Upper lobe of right lung (tissue), 1 donor: ENCODE results near the gene ERLIN1. TPM values are rescaled to one million over a fixed set of nuclear protein-coding genes. Genes with fewer than 3 reads are reported as not detected.

Source experiments
- ATAC-seq: fragments of 200-7000 bp; cut with Tn5 transposase; one replicate; pipeline ENCODE4 v1.9.1; 2020; ENCODE audit warnings: mild to moderate bottlenecking, moderate library complexity
- DNase-seq: peaks from one replicate; pipeline ENCODE4 v3.0.0-alpha.2; 2020
- H3K27ac ChIP-seq: fragments of 200-600 bp; one replicate; pipeline ENCODE4 v1.8.0; 2022
- H3K27me3 ChIP-seq: fragments of 200-600 bp; one replicate; pipeline ENCODE4 v1.8.0; 2022; ENCODE audit warnings: mild to moderate bottlenecking
- H3K36me3 ChIP-seq: fragments of 200-600 bp; one replicate; pipeline ENCODE4 v1.8.0; 2022
- H3K4me1 ChIP-seq: fragments of 200-600 bp; one replicate; pipeline ENCODE4 v1.8.0; 2022
- H3K4me3 ChIP-seq: fragments of 200-600 bp; one replicate; pipeline ENCODE4 v1.8.0; 2022; ENCODE audit warnings: mild to moderate bottlenecking
- H3K9me3 ChIP-seq: fragments of 200-600 bp; one replicate; pipeline ENCODE4 v1.8.0; 2022
- intact Hi-C: fragments of 100-400 bp; cut with DNase I; formaldehyde crosslinking; loops from one replicate; pipeline ENCODE4 v1.11.0; 2022
- long read RNA-seq: library from polyadenylated mRNA; unstranded; transcript quantifications from one replicate; pipeline ENCODE4 v2.0.0, GENCODE V29; 2021
- total RNA-seq: library from RNA; stranded (reverse); fragmentation: NEBNext Ultra II Directional; extraction: Animal tissue kit (Norgen Biotek cat#: 25700); gene quantifications from one replicate; pipeline ENCODE4 v1.2.1, GENCODE V29; 2021
- TF ChIP-seq, protein P1 (sequence below): fragments of 200-600 bp; IDR thresholded peaks from one replicate; pipeline ENCODE4 v1.8.0; 2022; ENCODE audit warnings: antibody characterized with exemption
- donor health status: DM: no; HTN: yes; CAD: no; lungs with severe emphysema.

The ERLIN1 gene
- total RNA-seq: 24.3 TPM
- long read RNA-seq, full-length matches to known transcripts: 62 of 88 reads
- long read RNA-seq, partial matches to known transcripts: 6 of 88 reads
- long read RNA-seq, other reads (novel, unspliced or antisense): 20 of 88 reads

DNA sequence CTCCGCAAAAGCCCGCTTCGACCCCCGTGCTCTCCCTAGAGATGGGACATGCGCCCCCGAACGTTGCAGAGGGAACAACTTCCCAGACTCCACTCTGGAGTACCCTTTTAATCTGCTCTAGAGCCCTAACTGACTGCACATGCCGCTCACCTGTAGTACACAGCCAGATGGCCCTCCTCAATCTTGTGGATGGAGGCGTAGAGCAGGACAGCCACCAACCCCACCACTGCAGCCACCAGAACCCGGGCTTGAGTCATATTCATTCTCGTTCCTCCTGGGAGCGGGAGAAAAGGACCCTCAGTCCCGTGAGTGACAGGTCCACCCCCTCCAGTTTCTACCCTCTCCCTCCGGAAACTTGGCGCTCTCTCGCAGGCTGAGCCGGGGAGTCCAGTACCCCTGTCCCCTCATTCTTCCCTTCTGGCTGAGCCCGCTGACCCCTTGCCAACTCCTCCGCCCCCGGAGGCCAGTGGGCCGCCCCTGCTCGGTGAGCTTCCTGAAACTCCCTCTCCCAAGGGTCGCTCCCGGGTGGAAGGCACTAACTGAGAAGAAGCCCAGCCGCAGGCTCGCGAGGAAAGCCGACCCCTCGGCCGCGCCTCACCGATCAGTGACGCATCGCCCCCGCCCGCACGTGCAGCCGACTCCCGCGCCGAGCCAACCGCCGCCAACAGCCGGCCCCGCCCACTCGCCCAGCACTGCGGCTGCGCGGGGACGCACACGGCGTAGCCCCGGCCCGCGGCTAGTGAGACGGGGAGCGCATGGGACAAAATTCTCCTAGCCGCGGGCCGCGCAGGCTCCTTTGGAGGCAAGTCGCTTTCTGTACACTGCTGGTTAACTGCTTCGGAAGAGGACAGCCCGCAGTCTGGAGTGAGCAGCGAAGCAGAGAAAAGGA lies at the start of gene ERLIN1:
Gene ERLIN1, minus strand, starts transcription at position 666 of the 889 bp plus-strand sequence. Its CDS starts 403 bp downstream, at position 263.
- Histone ChIP-seq H3K27me3 (no peaks in the 10 kb centered on the region), H3K4me1 (peaks cover 16% of the 10 kb centered on the region), H3K4me3 (peak within 1 kb of the TSS; percentile 82), H3K36me3 (peaks cover 16% of the 10 kb centered on the region), H3K9me3 (no peaks in the 10 kb centered on the region), H3K27ac (peak within 1 kb of the TSS; percentile 83)
- TF ChIP-seq, protein P1, sequence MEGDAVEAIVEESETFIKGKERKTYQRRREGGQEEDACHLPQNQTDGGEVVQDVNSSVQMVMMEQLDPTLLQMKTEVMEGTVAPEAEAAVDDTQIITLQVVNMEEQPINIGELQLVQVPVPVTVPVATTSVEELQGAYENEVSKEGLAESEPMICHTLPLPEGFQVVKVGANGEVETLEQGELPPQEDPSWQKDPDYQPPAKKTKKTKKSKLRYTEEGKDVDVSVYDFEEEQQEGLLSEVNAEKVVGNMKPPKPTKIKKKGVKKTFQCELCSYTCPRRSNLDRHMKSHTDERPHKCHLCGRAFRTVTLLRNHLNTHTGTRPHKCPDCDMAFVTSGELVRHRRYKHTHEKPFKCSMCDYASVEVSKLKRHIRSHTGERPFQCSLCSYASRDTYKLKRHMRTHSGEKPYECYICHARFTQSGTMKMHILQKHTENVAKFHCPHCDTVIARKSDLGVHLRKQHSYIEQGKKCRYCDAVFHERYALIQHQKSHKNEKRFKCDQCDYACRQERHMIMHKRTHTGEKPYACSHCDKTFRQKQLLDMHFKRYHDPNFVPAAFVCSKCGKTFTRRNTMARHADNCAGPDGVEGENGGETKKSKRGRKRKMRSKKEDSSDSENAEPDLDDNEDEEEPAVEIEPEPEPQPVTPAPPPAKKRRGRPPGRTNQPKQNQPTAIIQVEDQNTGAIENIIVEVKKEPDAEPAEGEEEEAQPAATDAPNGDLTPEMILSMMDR: no peak
- intact Hi-C loops: no loop called here
- DNase-seq: peak; percentile 97
- peak; percentile 98 for ATAC-seq

DNA sequence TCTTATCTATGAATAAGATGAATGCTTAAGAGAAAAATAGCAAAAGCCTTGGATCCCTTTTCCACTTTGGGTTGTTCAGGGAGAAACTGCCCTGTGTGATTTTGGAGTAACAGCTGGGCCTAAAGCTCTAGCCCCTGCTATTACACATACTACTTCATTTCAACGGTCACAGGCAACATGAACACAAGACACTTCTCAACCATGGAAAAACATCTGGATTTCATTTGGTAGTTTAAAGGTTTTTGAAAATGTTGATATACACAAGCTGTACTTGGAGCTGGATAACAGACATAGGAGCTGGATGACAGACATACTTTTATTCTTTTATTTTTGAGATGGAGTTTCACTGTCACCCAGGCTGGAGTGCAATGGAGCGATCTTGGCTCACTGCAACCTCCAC lies 46.3 kb upstream of the ERLIN1 start:
- Histone ChIP-seq H3K9me3 (no peaks in the 10 kb centered on the region), H3K4me3 (no peak overlapping the region), H3K36me3 (peaks cover 52% of the 10 kb centered on the region), H3K27me3 (no peaks in the 10 kb centered on the region), H3K4me1 (peaks cover 15% of the 10 kb centered on the region), H3K27ac (no peak overlapping the region)
- no peak for ATAC-seq
- no peak for DNase-seq
- TF ChIP-seq, protein P1: no peak
- intact Hi-C loops: no loop called here

DNA sequence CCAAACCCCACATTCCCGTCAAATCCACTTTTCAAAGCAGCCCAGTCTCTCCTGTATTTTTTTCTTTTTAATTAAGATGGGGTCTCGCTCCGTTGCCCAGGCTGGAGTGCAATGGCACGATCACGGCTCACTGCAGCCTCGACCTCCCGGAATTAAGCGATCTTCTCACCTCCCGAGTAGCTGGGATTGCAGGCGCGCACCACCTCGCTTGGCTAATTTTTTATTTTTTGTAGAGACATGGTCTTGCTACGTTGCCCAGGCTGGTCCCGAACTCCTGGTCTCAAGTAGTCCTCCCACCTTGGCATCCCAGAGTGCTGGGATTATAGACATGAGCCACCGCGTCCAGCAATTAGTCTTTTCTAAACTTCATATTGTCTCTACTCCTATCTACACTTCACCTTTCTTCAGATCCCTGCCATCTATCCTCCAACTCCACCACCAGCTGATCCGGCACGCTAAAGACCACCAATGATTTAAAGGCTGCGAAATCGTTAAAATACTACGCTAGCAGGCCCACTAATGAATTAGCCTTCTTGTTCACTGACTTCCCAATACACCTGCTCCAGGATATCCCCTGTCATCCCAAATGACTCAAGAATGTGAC lies 44.1 kb upstream of the ERLIN1 start:
- TF ChIP-seq, protein P1: no peak

DNA sequence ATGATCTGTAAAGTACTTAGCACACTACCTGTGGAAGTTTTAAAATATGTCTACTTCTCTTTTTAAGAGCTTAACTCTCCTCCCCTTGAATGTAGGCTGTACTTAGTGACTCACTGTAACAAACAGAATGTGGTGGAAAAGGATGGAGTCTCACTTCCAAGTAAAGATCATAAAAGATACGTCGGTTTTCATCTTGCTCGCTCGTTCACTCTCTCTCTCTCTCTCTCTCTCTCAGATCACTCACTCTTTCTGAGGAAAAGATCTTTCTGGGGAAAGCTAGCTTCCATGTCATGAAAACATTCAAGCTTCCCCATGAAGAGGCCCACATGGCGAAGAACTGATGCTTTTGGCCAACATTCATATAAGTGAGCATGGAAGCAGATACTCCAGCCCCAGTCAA lies 38.0 kb upstream of the ERLIN1 start:
- TF ChIP-seq, protein P1: no peak
- H3K27ac ChIP-seq: no peak overlapping the region
- ATAC-seq (no peak), DNase-seq (no peak)
- no peaks in the 10 kb centered on the region for H3K9me3 ChIP-seq
- peaks cover 9% of the 10 kb centered on the region for H3K4me1 ChIP-seq
- intact Hi-C loops: no loop called here
- H3K36me3 ChIP-seq: peaks cover 70% of the 10 kb centered on the region
- H3K27me3 ChIP-seq: no peaks in the 10 kb centered on the region
- no peak overlapping the region for H3K4me3 ChIP-seq

More for the DNA sequence above, 44.1 kb upstream of the ERLIN1 start:
- no peak for ATAC-seq
- DNase-seq: no peak
- Histone ChIP-seq H3K36me3 (peaks cover 40% of the 10 kb centered on the region), H3K27me3 (no peaks in the 10 kb centered on the region), H3K4me3 (peak overlapping the region; percentile 86), H3K4me1 (peaks cover 15% of the 10 kb centered on the region), H3K9me3 (no peaks in the 10 kb centered on the region), H3K27ac (peak overlapping the region; percentile 61)
- intact Hi-C loops: no loop called here

DNA sequence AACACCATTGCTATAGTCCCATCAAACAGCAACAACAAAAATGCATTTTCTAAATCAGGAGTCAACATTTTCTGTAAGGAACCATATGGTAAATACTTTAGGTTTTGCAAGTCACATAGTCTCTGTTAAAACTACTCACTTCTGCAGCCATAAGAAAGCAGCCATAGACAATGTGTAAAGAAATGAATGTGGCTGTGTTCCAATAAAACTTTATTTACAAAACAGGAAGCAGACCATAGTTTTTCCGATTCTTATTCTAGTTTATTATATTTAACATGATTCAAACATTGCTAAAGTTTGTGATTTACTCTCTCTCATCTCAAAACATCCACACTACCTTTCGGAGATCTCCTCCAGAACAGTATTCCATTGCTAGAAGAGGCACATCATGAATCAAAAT lies 36.7 kb upstream of the ERLIN1 start:
- Histone ChIP-seq H3K27ac (no peak overlapping the region), H3K27me3 (no peaks in the 10 kb centered on the region), H3K4me3 (no peak overlapping the region), H3K9me3 (no peaks in the 10 kb centered on the region), H3K36me3 (peaks cover 83% of the 10 kb centered on the region), H3K4me1 (no peaks in the 10 kb centered on the region)
- TF ChIP-seq, protein P1: no peak
- ATAC-seq (no peak), DNase-seq (no peak)
- intact Hi-C loops: no loop called here
